Activated naive CD8-positive, alpha-beta T cell (primary cell): Measurements from ENCODE around the gene RETN.
A peak's percentile ranks its signal among the peaks of the same experiment; 100 is the strongest.
"Not testable (repeated sequence)": the region's sequence is repeated elsewhere in the genome, so short reads cannot be mapped to it uniquely, and the experiment has no call there.

Experiments used
- H3K27ac Mint-ChIP-seq: one replicate; pipeline ENCODE4 v1.8.0; 2021; ENCODE audit warnings: mixed read lengths
- H3K27me3 Mint-ChIP-seq: one replicate; pipeline ENCODE4 v1.8.0; 2021; ENCODE audit warnings: mixed read lengths
- H3K36me3 Mint-ChIP-seq: one replicate; pipeline ENCODE4 v1.8.0; 2021; ENCODE audit warnings: mixed read lengths
- H3K4me1 Mint-ChIP-seq: one replicate; pipeline ENCODE4 v1.8.0; 2021; ENCODE audit warnings: low read depth, mixed read lengths
- H3K4me3 Mint-ChIP-seq: one replicate; pipeline ENCODE4 v1.8.0; 2021; ENCODE audit warnings: mild to moderate bottlenecking, mixed read lengths
- H3K9me3 Mint-ChIP-seq: one replicate; pipeline ENCODE4 v1.8.0; 2021; ENCODE audit warnings: low read depth, mixed read lengths

RETN gene

GRCh38 chr19:7643629-7644549 lies 25.0 kb upstream of the RETN start:
- H3K9me3 Mint-ChIP-seq, H3K36me3 Mint-ChIP-seq, H3K27ac Mint-ChIP-seq, H3K27me3 Mint-ChIP-seq, H3K4me3 Mint-ChIP-seq: not testable (repeated sequence)
- H3K4me1 Mint-ChIP-seq: peaks cover 14% of the 10 kb centered on the region

GRCh38 chr19:7644550-7644877 lies 24.3 kb upstream of the RETN start:
- no peaks in the 10 kb centered on the region for H3K9me3 Mint-ChIP-seq
- no peak overlapping the region for H3K4me3 Mint-ChIP-seq
- peaks cover 5% of the 10 kb centered on the region for H3K36me3 Mint-ChIP-seq
- H3K27me3 Mint-ChIP-seq: no peaks in the 10 kb centered on the region
- peaks cover 10% of the 10 kb centered on the region for H3K4me1 Mint-ChIP-seq
- H3K27ac Mint-ChIP-seq: no peak overlapping the region

GRCh38 chr19:7645163-7645562 lies 23.7 kb upstream of the RETN start:
- Mint-ChIP-seq H3K27ac (no peak overlapping the region), H3K4me1 (peaks cover 3% of the 10 kb centered on the region), H3K9me3 (no peaks in the 10 kb centered on the region), H3K27me3 (no peaks in the 10 kb centered on the region), H3K4me3 (no peak overlapping the region), H3K36me3 (no peaks in the 10 kb centered on the region)

GRCh38 chr19:7645656-7646425 lies 23.0 kb upstream of the RETN start:
- H3K4me3 Mint-ChIP-seq: no peak overlapping the region
- no peaks in the 10 kb centered on the region for H3K36me3 Mint-ChIP-seq
- H3K27me3 Mint-ChIP-seq: no peaks in the 10 kb centered on the region
- no peaks in the 10 kb centered on the region for H3K4me1 Mint-ChIP-seq
- H3K9me3 Mint-ChIP-seq: no peaks in the 10 kb centered on the region
- H3K27ac Mint-ChIP-seq: no peak overlapping the region

GRCh38 chr19:7646426-7646700 lies 22.5 kb upstream of the RETN start:
- Mint-ChIP-seq H3K4me3 (no peak overlapping the region), H3K27me3 (no peaks in the 10 kb centered on the region), H3K36me3 (no peaks in the 10 kb centered on the region), H3K27ac (no peak overlapping the region), H3K4me1 (no peaks in the 10 kb centered on the region), H3K9me3 (no peaks in the 10 kb centered on the region)

DNA sequence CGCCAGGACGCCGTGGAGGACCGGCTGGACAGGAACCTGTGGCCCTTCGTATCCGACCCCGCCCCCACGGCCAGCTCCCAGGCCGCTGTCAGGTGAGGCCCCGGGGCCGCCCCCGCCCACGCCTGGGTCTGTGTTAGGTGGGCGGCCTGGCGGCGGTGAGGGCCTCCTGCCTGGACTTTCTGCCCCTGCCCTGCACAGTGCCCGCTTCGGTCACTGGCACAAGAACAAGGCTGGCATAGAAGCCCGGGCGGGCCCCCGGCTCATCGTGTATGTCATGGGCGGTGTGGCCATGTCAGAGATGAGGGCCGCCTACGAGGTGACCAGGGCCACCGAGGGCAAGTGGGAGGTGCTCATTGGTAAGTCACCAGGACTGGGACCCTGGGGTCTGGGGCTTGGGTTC lies 21.7 kb upstream of the RETN start:
- no peaks in the 10 kb centered on the region for H3K9me3 Mint-ChIP-seq
- H3K27ac Mint-ChIP-seq: no peak overlapping the region
- H3K4me1 Mint-ChIP-seq: peaks cover 3% of the 10 kb centered on the region
- no peak overlapping the region for H3K4me3 Mint-ChIP-seq
- H3K36me3 Mint-ChIP-seq: no peaks in the 10 kb centered on the region
- H3K27me3 Mint-ChIP-seq: no peaks in the 10 kb centered on the region

DNA sequence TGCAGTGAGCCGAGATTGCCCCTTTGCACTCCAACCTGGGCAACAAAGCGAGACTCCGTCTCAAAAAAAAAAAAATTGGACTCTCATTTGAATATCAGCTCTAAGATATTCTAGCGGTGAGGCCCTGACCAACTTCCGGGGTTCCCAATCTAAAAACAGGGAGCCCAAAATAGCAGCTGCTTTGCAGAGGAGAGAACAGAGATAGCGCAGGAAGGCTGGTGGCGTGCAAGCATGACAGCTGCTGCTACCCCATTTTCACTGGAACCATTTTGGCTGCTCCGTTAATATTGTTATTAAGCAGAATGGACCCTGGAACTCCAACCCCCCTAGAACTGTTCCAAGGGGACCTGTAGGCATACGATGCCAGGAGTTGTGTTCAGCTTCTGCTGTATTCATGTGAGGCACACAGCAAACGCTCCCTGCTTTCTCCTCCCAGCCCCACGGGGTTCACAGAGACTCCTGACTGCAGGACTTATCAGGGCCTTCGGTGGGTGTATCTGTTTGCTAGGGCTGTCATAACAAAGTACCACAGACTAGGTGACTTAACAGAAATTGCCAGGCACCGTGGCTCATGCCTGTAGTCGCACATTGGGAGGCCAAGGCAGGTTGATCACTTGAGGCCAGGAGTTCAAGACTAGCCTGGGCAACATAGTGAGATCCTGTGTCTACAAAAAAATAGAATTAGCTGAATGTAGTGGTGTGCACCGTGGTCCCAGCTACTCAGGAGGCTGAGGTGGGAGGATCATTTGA lies 20.4 kb upstream of the RETN start:
- Mint-ChIP-seq H3K4me1 (peaks cover 8% of the 10 kb centered on the region), H3K36me3 (no peaks in the 10 kb centered on the region), H3K27ac (no peak overlapping the region), H3K4me3 (no peak overlapping the region), H3K9me3 (no peaks in the 10 kb centered on the region), H3K27me3 (no peaks in the 10 kb centered on the region)

DNA sequence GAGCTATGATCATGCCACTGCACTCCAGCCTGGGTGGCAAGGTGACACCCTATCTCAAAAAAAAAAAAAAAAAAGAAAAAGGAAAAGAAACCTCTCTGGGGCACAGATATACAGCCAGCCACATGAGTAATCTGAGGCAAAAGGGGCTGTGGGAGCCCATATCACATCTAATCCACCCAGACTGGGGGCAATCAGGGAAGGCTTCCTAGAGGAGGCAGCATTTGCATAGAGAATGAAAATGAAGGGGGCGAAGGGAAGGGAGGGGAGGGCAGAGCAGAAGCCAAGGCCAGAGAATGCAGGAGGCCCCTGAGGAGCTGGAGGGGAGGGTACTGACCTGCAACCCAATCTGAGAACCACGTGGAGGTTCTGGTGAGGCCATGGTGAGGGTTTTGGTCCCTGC lies 18.7 kb upstream of the RETN start:
- H3K4me1 Mint-ChIP-seq: peaks cover 8% of the 10 kb centered on the region
- H3K27me3 Mint-ChIP-seq: no peaks in the 10 kb centered on the region
- H3K36me3 Mint-ChIP-seq: no peaks in the 10 kb centered on the region
- no peaks in the 10 kb centered on the region for H3K9me3 Mint-ChIP-seq
- no peak overlapping the region for H3K27ac Mint-ChIP-seq
- H3K4me3 Mint-ChIP-seq: no peak overlapping the region

- Mint-ChIP-seq H3K4me1 (peaks cover 10% of the 10 kb centered on the region), H3K27ac (no peak overlapping the region), H3K27me3 (no peaks in the 10 kb centered on the region), H3K9me3 (no peaks in the 10 kb centered on the region), H3K36me3 (no peaks in the 10 kb centered on the region), H3K4me3 (peak overlapping the region; percentile 76)
Observed at GRCh38 chr19:7652061-7652641, 16.7 kb upstream of the RETN start.

GRCh38 chr19:7654401-7654800 lies 14.4 kb upstream of the RETN start:
- Mint-ChIP-seq H3K9me3 (no peaks in the 10 kb centered on the region), H3K36me3 (no peaks in the 10 kb centered on the region), H3K4me3 (no peak overlapping the region), H3K4me1 (peaks cover 23% of the 10 kb centered on the region), H3K27ac (no peak overlapping the region), H3K27me3 (no peaks in the 10 kb centered on the region)

DNA sequence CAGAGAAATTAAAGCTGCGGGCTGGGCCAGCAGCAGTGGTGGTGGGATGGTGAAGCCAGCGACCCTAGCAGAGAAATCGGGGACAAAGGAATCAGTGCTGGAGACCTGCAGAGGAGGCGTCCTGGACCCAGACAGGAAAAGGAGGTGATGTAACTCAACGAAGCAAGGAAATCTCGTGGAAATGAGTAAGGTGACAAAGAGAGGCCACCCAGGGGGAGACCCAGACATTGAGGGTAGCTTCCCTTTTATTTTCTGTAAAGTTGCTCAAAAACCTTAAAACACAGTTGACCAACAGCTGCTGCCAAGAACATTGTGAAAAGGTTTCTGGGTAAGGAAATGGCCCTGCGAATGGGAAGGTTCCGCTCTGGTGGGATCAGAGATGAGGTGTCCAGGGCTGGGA lies 13.3 kb upstream of the RETN start:
- Mint-ChIP-seq H3K27me3 (no peaks in the 10 kb centered on the region), H3K9me3 (no peaks in the 10 kb centered on the region), H3K4me1 (peaks cover 23% of the 10 kb centered on the region), H3K36me3 (no peaks in the 10 kb centered on the region), H3K4me3 (no peak overlapping the region), H3K27ac (no peak overlapping the region)

GRCh38 chr19:7657131-7657751 lies 11.6 kb upstream of the RETN start:
- H3K27ac Mint-ChIP-seq: no peak overlapping the region
- H3K4me3 Mint-ChIP-seq: no peak overlapping the region
- no peaks in the 10 kb centered on the region for H3K36me3 Mint-ChIP-seq
- H3K9me3 Mint-ChIP-seq: no peaks in the 10 kb centered on the region
- H3K27me3 Mint-ChIP-seq: no peaks in the 10 kb centered on the region
- H3K4me1 Mint-ChIP-seq: peaks cover 19% of the 10 kb centered on the region

- Mint-ChIP-seq H3K27ac (peak overlapping the region; percentile 82), H3K27me3 (no peaks in the 10 kb centered on the region), H3K4me3 (peak overlapping the region; percentile 61), H3K9me3 (no peaks in the 10 kb centered on the region), H3K36me3 (no peaks in the 10 kb centered on the region), H3K4me1 (peaks cover 15% of the 10 kb centered on the region)
Observed at GRCh38 chr19:7658219-7658686, 10.6 kb upstream of the RETN start.

DNA sequence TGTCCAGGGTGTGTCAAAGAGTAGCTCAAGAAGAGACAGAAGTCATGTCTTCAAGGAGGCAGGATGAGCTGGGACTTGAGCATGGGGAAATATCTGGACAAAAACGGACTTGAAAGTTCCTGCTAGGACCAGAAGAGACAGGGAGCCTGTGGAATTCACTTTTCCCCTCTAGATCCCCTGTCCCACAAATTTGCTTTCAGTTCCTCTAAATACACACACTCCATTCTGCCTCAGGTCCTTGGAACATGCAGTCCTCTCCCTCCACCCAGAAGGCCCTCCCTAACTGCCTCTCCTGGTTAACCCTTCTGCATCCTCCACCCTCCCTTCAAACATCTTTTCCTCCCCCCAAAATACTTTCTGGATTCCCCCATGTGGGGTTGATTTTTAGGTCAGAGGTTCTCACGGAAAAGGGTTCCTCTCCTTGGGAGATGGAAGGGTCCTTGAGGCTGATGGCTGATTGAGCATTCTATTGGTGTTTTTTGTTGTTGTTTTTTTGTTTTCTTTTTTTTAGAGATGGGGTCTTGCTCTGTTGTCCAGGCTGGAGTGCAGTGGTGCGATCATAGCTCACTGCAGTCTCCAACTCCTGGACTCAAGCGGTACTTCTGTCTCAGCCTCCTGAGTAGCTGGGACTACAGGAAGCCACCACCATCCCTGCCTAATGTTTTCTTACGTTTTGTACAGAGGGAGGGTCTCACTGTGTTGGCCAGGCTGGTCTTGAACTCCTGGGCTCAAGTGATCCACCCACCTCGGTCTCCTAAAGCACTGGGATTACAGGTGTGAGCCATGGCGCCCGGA lies 6.9 kb upstream of the RETN start:
- peaks cover 1% of the 10 kb centered on the region for H3K27me3 Mint-ChIP-seq
- no peak overlapping the region for H3K4me3 Mint-ChIP-seq
- H3K4me1 Mint-ChIP-seq: peaks cover 15% of the 10 kb centered on the region
- H3K27ac Mint-ChIP-seq: no peak overlapping the region
- no peaks in the 10 kb centered on the region for H3K36me3 Mint-ChIP-seq
- H3K9me3 Mint-ChIP-seq: no peaks in the 10 kb centered on the region
